ENCODE data around the gene CNPY2.
"Not testable (repeated sequence)": the region's sequence is repeated elsewhere in the genome, so short reads cannot be mapped to it uniquely, and the experiment has no call there.

The CNPY2 gene

GRCh38 chr12:56341616-56342015, 25.8 kb upstream of the CNPY2 start:
- Mint-ChIP-seq H3K27me3 (ENCODE audit: low read depth) (peaks cover 4% of the 10 kb centered on the region), H3K27ac (no peak overlapping the region), H3K36me3 (ENCODE audit: low read depth) (peaks cover 33% of the 10 kb centered on the region), H3K9me3 (no peaks in the 10 kb centered on the region), H3K4me3 (no peak overlapping the region), H3K4me1 (no peaks in the 10 kb centered on the region)
- no peak for TF ChIP-seq CTCF (IDR thresholded peaks at IDR 0.05; ENCODE audit: unreplicated experiment in 3 of 3)

GRCh38 chr12:56339158-56339422, 23.3 kb upstream of the CNPY2 start:
- H3K27me3 Mint-ChIP-seq (ENCODE audit: low read depth), result peaks cover 4% of the 10 kb centered on the region
- TF ChIP-seq CTCF (IDR thresholded peaks at IDR 0.05; ENCODE audit: unreplicated experiment in 3 of 3), result no peak
- no peaks in the 10 kb centered on the region for H3K4me1 Mint-ChIP-seq
- no peak overlapping the region for H3K27ac Mint-ChIP-seq
- H3K9me3 Mint-ChIP-seq, result no peaks in the 10 kb centered on the region
- no peak overlapping the region for H3K4me3 Mint-ChIP-seq
- H3K36me3 Mint-ChIP-seq (ENCODE audit: low read depth), result peaks cover 18% of the 10 kb centered on the region

GRCh38 chr12:56338308-56339157, 22.7 kb upstream of the CNPY2 start, which contains the start of gene IL23A:
Gene IL23A (plus strand): TSS chr12:56338884. CDS start chr12:56339045, 161 bp downstream.
- Mint-ChIP-seq H3K36me3 (ENCODE audit: low read depth) (peaks cover 14% of the 10 kb centered on the region), H3K27ac (no peak within 1 kb of the TSS), H3K9me3 (no peaks in the 10 kb centered on the region), H3K4me1 (no peaks in the 10 kb centered on the region), H3K4me3 (peak within 1 kb of the TSS in 1 of 3 experiments; percentile 15), H3K27me3 (ENCODE audit: low read depth) (peaks cover 4% of the 10 kb centered on the region)
- no peak for TF ChIP-seq CTCF (IDR thresholded peaks at IDR 0.05; ENCODE audit: unreplicated experiment in 3 of 3)

- H3K9me3 Mint-ChIP-seq, result no peaks in the 10 kb centered on the region
- no peak overlapping the region for H3K4me3 Mint-ChIP-seq
- H3K4me1 Mint-ChIP-seq, result no peaks in the 10 kb centered on the region
- peaks cover 7% of the 10 kb centered on the region for H3K36me3 Mint-ChIP-seq (ENCODE audit: low read depth)
- TF ChIP-seq CTCF (IDR thresholded peaks at IDR 0.05; ENCODE audit: unreplicated experiment in 3 of 3), result no peak
- peaks cover 4% of the 10 kb centered on the region for H3K27me3 Mint-ChIP-seq (ENCODE audit: low read depth)
- no peak overlapping the region for H3K27ac Mint-ChIP-seq
Measured at GRCh38 chr12:56337753-56338251, 22.0 kb upstream of the CNPY2 start.

- H3K36me3 Mint-ChIP-seq (ENCODE audit: low read depth), result peaks cover 4% of the 10 kb centered on the region
- peak overlapping the region; percentile 36 to 60 (median 43) for H3K4me3 Mint-ChIP-seq
- no peaks in the 10 kb centered on the region for H3K4me1 Mint-ChIP-seq
- H3K27me3 Mint-ChIP-seq (ENCODE audit: low read depth), result peaks cover 4% of the 10 kb centered on the region
- no peaks in the 10 kb centered on the region for H3K9me3 Mint-ChIP-seq
- peak overlapping the region; percentile 8 to 50 (median 26) for H3K27ac Mint-ChIP-seq
- no peak for TF ChIP-seq CTCF (IDR thresholded peaks at IDR 0.05; ENCODE audit: unreplicated experiment in 3 of 3)
Measured at GRCh38 chr12:56336361-56337167, 20.8 kb upstream of the CNPY2 start.

- peak overlapping the region in 1 of 3 experiments; percentile 40 for H3K4me3 Mint-ChIP-seq
- H3K4me1 Mint-ChIP-seq; H3K27me3 Mint-ChIP-seq (ENCODE audit: low read depth); H3K36me3 Mint-ChIP-seq (ENCODE audit: low read depth); H3K9me3 Mint-ChIP-seq; H3K27ac Mint-ChIP-seq: not testable (repeated sequence)
Measured at GRCh38 chr12:56335527-56335926, 19.7 kb upstream of the CNPY2 start.
